GM19043 (cell line): ENCODE results near the gene ST6GALNAC5.

Experiments used
- ATAC-seq: cut with Tn5 transposase; IDR thresholded peaks from one replicate; pipeline ENCODE4 v1.9.1; 2021; ENCODE audit warnings: low read depth; ENCODE audit not compliant: unreplicated experiment

The ST6GALNAC5 gene

DNA sequence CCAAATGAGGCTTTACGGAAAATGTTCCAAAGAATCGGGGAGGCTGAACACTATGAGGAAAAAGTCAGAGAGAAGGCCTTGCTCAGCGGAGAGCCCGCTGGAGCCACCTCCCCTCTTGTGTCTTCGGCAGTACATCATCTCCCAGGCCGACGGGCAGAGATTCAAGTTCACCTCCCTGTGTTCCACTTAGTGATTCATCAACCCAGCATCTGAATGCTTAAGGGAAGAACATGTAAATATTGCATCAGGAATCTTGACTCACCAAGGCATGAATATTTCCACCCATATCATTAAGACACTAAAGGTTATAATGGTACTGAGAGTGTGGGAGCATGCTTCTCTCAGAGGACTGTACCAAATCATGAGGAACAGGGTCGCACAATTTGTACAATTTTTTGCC, 172.5 kb downstream of the ST6GALNAC5 start:
- no peak for ATAC-seq

DNA sequence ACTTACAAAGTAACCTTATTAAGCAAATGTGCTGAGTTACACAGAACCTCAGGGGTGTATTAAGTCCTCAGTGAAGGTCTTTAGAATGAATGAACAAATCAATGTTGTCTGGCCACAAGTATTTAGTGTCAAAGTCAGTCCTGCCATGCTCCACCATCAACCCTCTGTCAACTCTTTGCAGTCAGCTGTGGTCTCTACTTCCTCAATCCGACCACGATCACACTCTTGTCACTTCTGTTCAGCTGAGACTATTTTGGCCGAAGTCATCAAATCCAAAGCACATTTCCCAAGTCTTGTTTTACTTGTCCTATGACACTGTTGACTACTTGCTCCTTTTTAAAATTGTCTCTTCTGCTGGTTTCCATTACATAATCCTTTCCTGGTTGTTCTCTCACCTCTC, 173.5 kb downstream of the ST6GALNAC5 start:
- ATAC-seq: no peak

DNA sequence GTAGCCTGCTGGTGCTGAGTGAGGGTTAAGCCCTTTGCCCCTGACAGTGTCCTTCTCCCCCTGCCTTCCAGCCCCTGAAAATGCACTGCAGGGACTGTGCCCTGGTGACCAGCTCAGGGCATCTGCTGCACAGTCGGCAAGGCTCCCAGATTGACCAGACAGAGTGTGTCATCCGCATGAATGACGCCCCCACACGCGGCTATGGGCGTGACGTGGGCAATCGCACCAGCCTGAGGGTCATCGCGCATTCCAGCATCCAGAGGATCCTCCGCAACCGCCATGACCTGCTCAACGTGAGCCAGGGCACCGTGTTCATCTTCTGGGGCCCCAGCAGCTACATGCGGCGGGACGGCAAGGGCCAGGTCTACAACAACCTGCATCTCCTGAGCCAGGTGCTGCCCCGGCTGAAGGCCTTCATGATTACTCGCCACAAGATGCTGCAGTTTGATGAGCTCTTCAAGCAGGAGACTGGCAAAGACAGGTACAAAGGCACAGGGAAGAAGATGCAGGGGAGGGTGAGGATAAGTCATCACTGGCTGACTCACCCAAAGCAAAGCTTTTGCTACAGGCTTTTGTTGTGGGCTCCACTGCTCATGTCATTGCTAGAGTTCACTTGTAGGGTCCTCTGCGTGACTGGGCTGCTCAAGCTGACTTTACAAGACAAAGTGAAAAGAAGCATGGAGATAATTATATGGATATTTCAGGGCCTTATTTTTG, 177.0 kb downstream of the ST6GALNAC5 start:
- no peak for ATAC-seq

DNA sequence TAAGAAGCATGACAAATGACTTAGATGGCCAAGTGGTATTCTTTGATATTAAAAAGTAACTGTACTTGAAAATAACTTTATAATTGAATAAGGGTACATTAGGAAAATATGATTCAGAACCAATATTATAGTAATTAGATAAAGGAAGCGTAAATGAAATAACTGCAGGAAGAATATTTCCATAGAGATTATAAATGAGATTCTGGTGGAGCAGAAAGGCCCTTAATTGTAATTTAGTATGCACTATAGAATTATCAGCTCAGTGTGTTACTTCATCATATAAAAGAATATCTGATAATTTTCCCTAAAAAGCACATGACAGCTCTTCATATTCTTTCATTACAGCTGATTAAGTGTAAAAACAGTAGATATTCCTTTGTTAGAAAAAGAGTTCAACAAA, 180.3 kb downstream of the ST6GALNAC5 start:
- no peak for ATAC-seq

DNA sequence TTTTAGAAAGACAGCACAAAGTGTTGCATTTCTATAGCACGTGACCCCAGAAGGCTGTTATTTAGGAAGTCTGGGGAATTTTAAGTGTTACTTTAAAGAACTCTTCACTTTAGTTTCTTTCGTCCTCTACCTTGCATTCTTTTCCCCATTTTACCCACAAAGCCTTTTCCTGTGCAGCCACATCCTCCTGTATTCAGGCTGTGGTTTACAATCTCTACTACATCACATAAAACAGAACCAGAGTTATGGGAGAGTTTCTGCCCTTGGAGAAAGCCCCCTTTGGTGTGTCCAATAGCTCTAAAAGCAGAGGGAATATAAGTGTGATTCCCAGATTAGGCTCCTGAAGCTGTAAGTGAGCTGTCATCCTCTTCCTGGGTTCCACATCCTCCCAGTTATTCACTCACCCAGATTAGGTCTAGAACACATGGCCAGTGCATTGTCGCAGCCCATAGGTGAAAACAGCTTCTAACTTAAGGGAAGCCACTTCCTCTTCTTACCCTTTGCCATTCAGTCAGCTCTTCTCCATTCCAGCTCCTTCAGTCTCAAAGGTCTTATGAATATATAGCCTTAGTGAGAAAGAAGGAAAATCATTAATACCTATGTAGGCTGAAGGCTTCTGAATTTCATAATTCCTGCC, 180.8 kb downstream of the ST6GALNAC5 start:
- ATAC-seq: no peak

DNA sequence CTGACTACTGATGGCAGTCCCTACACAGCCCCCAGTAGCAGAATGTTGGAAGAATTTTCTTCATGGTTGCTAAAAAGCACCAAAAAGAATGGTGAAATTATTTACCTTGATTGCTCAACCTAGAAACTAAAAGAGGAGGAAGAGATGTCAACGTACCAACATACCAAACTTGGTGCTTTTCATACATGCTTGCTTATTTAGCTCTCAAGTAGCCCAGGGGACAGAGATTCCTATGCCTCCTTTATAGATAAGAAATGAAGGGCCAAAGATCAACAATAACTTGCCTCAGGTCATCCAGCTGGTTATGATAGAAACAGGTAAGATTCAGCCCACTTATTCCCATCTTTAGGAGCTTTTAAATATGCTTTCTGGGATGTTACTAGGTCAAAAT, 181.3 kb downstream of the ST6GALNAC5 start:
- ATAC-seq: no peak

DNA sequence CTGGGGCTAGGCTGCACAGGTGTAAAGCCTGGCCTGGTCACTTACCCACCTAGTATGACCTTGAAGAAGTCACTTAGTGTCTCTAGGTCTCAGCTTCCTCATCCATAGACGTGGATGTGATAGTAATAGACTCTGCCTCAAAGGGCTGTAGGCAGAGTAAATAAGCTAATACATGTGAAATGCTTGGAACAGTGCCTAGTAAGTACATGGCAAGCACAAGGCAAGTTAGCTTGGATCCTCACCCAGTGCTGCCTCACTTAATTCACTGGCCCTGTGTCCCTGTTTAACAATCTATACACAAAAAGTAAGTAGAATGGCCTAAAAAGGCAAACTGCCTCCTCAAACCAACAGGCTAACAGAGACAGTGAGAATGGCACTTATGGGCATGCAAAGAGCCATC, 184.1 kb downstream of the ST6GALNAC5 start:
- ATAC-seq: no peak

DNA sequence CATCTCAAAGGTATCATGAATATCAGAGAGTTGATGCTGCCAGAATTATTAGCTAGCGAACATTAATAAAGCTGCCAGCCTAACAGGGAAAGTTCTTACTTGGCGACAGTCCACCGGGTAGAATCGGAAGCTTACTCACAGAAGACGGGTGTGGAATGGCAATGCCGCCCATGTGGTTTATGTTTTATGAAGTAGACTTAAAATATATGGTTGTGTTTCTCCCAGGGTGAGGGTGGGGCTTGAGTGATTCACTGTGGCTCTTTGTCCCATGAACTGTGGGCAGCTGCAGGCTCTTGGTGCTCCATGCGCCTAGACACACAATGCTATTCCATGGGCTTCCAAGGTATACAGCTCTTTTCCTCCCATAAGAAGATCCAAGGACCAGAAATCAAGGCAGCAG, 189.2 kb downstream of the ST6GALNAC5 start:
- ATAC-seq: no peak

DNA sequence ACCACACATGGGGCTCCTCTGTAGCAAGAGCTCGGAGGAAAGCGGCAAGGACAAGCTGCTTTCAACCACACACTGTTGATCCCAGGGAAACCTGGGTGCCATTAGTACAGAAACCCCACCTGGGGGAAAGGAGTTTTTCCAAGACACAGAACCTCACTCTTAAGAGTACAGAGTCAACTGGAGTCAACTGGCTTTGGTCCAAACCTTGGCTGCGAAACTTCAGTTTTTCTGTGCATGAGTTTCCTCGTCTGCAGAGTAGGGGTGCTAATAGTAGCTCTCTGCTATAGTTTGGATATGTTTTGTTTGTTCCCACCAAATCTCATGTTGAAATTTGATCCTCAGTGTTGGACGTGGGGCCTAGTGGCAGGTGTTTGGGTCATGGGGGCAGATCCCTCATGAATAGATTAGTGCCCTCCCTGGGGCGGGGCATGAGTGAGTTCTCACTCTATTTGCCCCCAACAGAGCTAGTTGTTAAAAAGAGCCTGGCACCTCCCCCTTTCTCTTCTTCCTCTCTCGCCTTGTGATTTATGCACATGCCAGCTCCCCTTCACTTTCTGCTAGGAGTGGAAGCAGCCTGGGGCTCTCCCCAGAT, 190.8 kb downstream of the ST6GALNAC5 start:
- ATAC-seq: no peak

DNA sequence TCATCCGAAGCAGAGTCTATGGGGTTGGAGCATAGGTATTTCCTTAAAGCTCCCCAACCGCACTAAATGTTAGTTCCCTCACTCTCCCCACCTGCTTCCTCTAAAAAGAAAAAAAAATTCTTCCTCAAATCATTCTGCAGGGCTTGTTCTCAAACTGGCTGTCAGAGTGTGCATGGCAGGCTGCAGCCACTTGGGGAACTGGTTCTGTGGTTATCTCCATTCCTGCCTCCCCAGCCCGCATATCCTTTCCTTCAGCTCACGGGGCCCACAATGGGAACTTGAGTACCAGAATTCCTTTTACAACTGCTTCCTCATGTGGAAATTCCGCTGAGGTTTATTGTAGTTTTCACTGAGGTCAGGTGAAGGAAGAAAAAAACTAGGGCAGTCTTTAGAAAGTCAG, 192.7 kb downstream of the ST6GALNAC5 start:
- no peak for ATAC-seq

DNA sequence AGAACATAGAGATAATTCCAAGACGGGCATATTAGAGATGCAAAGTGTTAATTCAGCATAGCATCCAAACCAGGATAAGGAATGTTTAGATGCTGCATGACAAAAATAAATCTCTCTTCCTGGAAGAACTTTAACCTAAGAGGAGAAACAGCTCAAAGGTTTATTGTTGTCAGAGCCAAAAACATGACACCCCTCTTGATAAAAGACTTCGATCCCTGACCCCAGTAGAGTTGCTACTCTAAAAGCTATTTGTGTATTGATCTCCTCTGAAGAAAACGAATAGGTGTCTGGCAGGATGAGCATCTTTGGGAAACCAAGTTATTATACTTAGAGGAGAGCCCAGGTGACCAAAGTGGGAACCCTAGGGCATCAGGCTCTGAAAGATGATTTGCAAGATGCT, 193.9 kb downstream of the ST6GALNAC5 start:
- no peak for ATAC-seq

DNA sequence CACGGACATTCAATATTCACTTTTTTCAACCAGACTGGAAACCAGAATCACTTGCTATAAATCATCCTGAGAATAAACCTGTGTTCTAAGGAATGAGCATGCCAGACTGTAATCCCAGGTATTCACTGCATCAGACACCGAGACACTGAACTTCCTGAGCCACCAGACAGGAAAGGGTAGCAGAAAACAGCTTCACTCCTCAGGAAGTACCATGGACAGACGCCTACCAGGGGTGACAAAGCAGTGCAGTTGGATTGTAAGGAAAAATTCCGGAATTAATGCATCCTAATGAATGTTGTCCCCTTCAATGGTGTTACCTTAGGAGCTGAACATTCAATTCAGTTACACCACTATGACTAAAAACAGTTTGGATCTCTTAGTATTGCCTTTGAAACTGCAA, 195.8 kb downstream of the ST6GALNAC5 start:
- no peak for ATAC-seq

DNA sequence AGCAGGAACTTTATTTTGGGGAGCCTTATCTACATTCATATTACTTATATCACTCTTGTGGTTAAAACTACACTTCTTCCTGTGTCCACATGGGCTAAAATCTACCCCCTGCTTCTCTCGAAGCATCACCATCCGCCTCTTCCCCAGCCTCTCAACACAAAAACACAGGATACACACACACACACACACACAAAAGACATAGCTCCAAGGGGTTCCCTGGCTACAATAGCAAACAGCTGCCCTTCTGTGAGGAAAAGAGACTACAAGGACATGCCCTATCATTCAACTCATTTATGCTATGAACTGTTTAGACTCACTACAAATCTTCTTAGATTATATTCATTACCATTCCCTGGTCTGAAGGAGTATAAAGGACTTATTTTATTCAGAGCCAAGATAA, 197.0 kb downstream of the ST6GALNAC5 start:
- no peak for ATAC-seq

DNA sequence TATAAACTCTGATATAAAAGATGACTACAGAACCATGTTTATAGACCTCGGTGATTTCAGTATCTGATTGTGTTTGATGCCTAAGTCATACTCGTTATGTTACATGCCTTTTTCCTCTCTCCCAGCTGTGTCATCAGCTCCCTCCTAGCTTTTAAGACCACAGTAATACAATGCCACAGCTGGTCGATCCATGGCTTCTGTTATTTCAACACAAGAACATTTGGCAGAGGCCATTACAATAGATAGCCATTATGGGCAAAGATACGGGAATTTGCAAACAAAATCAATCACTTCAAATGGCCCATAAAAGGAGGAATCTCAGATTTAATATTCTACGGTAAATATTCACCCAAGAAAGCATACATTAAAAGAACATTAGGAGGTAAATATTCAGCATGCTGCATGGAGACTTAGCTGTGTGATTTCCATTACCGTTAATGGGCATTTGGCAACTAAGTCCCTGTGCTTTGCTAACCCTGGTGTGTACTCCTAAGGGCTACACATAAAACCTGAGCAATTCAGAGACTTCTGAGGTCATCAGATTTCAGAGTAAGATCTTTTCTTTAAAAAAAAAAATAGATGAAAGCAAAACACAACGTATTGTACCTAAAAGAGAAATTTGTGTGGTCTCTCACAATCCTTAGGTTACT, 198.5 kb downstream of the ST6GALNAC5 start:
- ATAC-seq: no peak

DNA sequence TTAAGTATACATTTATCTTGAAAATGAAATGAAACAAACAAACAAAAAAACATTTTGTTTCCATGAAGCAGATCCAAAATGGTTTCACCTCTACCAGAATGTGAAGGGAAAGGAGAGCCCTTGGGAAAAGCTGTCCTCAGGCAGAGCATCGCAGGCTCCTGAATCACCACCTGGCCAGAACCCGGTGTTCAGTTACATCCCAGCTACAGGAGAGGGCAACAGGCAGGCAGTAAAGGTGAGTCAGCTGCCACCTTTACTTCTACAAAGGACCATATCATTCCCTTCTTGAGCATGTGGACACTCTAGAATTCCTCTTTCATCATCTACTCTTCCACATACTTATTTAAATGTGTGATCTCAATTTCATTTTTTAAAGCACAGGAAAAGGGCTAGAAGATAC, 200.7 kb downstream of the ST6GALNAC5 start:
- ATAC-seq: no peak

DNA sequence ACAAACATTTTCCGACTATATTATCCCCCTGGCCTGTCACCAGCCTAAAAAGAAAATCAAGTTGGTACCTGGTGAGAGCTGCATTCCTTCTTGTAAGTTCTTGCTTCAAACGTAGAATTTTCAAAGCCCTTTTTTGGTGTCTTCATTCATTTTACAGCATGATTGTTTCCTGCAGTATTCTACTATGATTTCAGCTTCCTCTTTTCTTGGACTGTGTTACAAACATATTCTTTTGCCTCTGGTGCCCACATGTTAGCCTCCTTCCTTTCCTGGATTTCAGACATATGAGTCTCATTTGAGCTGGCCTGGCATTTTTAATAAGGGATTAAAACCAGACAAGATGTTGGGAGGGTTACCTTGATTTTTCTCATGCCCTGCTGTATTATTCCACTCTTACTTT, 209.5 kb downstream of the ST6GALNAC5 start:
- no peak for ATAC-seq

DNA sequence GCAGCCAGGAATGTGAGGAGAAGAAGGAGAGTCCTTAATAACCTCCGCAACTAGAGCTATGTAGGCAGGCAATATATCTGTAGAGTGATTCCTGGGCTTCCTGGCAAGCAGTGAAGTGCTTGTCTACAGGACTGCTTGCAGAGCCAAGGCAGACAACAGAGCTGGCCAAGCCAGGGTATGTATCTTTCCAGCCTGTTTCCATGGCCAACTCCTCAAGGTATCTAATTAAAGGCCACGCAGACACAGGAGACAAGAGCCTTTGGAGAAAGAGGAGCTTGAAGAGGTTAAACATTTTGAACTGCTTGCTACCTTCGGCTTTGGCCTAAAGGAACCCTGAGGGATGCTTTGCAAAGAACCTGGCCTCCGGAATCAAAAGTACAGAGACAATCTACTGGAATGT, 214.6 kb downstream of the ST6GALNAC5 start:
- no peak for ATAC-seq

DNA sequence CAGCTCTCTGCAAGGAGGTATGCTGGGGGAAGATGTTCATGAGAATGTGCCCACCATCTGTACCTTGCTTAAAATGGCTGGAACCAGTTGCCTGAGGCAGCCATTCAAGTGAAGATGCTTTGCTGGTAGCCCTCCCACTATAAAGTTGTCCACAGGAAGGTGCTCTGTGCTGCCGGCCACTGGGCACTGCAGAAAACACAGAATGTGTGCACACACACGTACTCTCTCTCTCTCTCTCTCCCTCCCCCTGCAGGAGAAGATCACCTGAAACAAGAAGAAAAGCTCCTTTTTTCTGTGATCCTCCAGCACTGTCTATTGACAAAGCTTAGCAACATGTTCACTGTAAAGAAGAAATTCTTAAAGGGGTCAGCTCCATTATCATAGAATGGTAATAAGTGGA, 217.2 kb downstream of the ST6GALNAC5 start:
- ATAC-seq: no peak

DNA sequence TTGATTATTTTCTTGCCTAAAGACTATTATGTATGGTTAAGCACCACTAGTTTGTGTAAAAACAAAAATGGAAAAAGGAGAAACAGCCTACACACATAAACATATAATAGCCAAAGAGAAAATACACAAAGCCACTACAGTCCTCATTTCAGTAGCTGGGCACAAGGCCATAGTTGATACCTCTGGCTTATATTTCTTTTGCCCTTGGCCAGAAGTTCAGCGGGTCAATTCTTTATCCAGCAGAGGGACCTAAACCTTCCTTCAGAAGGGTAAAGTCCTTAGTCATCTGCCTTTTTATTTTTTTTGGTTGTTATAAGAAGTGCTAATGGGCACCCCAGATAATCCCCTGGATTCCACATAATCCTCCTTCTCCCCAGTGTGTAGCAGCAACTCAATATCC, 217.8 kb downstream of the ST6GALNAC5 start:
- ATAC-seq: no peak

DNA sequence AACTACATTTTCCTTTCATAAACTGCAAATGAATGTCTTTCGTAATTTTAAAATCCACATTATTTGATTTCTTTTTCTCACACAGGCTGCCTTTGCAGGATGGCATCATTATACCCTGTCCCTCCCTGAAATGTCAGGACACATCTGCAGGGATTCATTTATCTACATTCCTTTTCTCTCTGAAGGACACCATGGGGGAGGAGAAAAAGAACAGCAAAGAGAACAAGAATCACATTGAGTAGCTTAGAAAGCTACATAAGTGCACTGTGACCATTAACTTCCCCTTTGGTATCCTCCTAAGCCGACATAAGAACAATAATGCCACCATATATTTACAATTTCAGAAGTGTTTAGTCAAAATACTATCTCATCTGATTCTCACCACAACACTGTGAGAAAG, 222.5 kb downstream of the ST6GALNAC5 start:
- no peak for ATAC-seq

DNA sequence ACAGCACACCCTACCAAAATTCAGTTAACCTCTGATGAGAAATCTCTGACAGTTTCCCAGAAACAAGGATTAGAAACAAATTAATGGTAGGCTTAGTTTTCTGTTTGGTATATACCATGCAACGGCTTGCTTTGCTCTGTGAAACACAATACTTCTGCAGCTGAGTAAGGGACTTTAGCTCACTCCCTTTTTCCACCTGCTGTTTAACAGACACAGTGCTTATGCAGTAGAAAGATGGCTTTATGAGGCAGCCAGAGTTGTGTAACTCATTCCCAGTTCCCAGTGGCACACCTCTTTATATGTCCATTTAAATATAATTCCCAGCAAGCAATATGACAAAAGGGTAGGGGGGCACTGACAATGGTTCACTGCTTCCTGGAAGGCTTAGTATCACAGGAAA, 228.0 kb downstream of the ST6GALNAC5 start:
- no peak for ATAC-seq
